H1 (cell line): ENCODE results near the gene CDHR2. TPM values are rescaled to one million over a fixed set of nuclear protein-coding genes. Genes with fewer than 3 reads are reported as not detected.

Experiments used
- CTCF ChIA-PET: fragments of 300-600 bp; sonication (Branson Sonifier 250); formaldehyde crosslinking; loops from one replicate; lab custom pipeline; 2021; ENCODE audit not compliant: partially characterized antibody; lab: Charles Lee
- POLR2A ChIA-PET: fragments of 300-600 bp; sonication (Branson Sonifier 250); formaldehyde crosslinking; loops from one replicate; lab custom pipeline; 2021; ENCODE audit warnings: inconsistent platforms; ENCODE audit not compliant: partially characterized antibody; lab: Charles Lee
- DNase-seq, 2 experiments: peaks; one replicate each; pipeline versions ENCODE4 v3.0.0 to v3.0.0-alpha.2; 2010 to 2022; ENCODE audit warnings: low spot score in 2 of 2, low read depth in 1 of 2, mixed read lengths in 1 of 2
- FAIRE-seq: peaks from 2 replicates; lab custom pipeline; 2011; peaks lifted over from hg19 to GRCh38; lab: Jason Lieb, UNC
- H2AFZ ChIP-seq: 2 replicates; pipeline ENCODE4 v1.8.1; 2012; ENCODE audit warnings: low read length, inconsistent platforms
- H2AK5ac ChIP-seq: 2 replicates; pipeline ENCODE4 v1.6.1; 2013; ENCODE audit warnings: low read depth, low read length
- H2BK120ac ChIP-seq: replicated peaks from 2 replicates; pipeline ENCODE3; 2013; ENCODE audit warnings: low read depth, low read length, inconsistent platforms
- H2BK12ac ChIP-seq: 2 replicates; pipeline ENCODE4 v1.6.1; 2013; ENCODE audit warnings: low read depth, low read length
- H2BK15ac ChIP-seq: 2 replicates; pipeline ENCODE4 v1.6.1; 2013; ENCODE audit warnings: low read length
- H2BK20ac ChIP-seq: 2 replicates; pipeline ENCODE4 v1.6.1; 2013; ENCODE audit warnings: low read length
- H2BK5ac ChIP-seq: 2 replicates; pipeline ENCODE4 v1.6.1; 2013; ENCODE audit warnings: low read depth, low read length
- H3K14ac ChIP-seq: 2 replicates; pipeline ENCODE4 v1.6.1; 2013; ENCODE audit warnings: inconsistent platforms; ENCODE audit not compliant: insufficient read length
- H3K18ac ChIP-seq: 2 replicates; pipeline ENCODE4 v1.6.1; 2013; ENCODE audit warnings: low read length; ENCODE audit errors: extremely low read depth
- H3K23ac ChIP-seq: 2 replicates; pipeline ENCODE4 v1.6.1; 2013; ENCODE audit warnings: inconsistent platforms; ENCODE audit not compliant: insufficient read length
- H3K23me2 ChIP-seq: 2 replicates; pipeline ENCODE4 v1.6.1; 2013; ENCODE audit warnings: low read depth, low read length
- H3K27ac ChIP-seq: 2 replicates; pipeline ENCODE4 v1.6.1; 2011; ENCODE audit warnings: low read depth, low read length, inconsistent platforms
- H3K27me3 ChIP-seq, 4 experiments: replicated peaks in 1 of 4; 1 replicate in 1 of 4; 2 replicates in 3 of 4; pipeline versions ENCODE4 v1.6.1 to v1.8.1; 2011 to 2013; ENCODE audit warnings: low read length in 3 of 4, mild to moderate bottlenecking in 3 of 4, inconsistent platforms in 2 of 4, mixed read lengths in 2 of 4, moderate library complexity in 1 of 4; ENCODE audit not compliant: control insufficient read depth in 3 of 4, insufficient read depth in 3 of 4; ENCODE audit errors: extremely low read depth in 1 of 4
- H3K36me3 ChIP-seq, 4 experiments: 2 replicates each; pipeline versions ENCODE4 v1.6.1 to v1.8.1; 2011 to 2013; ENCODE audit warnings: mild to moderate bottlenecking in 4 of 4, low read length in 3 of 4, moderate library complexity in 2 of 4, control low read depth in 1 of 4, inconsistent platforms in 1 of 4; ENCODE audit not compliant: insufficient read depth in 4 of 4, control insufficient read depth in 2 of 4
- H3K4ac ChIP-seq: replicated peaks from 2 replicates; pipeline ENCODE3; 2013; ENCODE audit warnings: low read length, low read depth, mixed read lengths, inconsistent platforms; ENCODE audit not compliant: insufficient read length
- H3K4me1 ChIP-seq, 4 experiments: replicated peaks in 1 of 4; 1 replicate in 1 of 4; 2 replicates in 3 of 4; pipeline versions ENCODE4 v1.6.1 to v1.8.1; 2011 to 2013; ENCODE audit warnings: low read length in 3 of 4, inconsistent platforms in 2 of 4, mixed read lengths in 1 of 4; ENCODE audit not compliant: insufficient read depth in 4 of 4, control insufficient read depth in 3 of 4
- H3K4me2 ChIP-seq, 2 experiments: 2 replicates each; pipeline versions ENCODE4 v1.6.1 to v1.8.1; 2011 to 2013; ENCODE audit warnings: low read depth in 2 of 2, low read length in 2 of 2, control low read depth in 1 of 2, inconsistent platforms in 1 of 2, mild to moderate bottlenecking in 1 of 2; ENCODE audit not compliant: insufficient read depth in 1 of 2
- H3K4me3 ChIP-seq, 4 experiments: fragments of 200-600, 300-600 bp in 1 of 4; sonication (generic), shearing (Covaris generic), sonication (Bioruptor Twin) in 1 of 4; 2 replicates each; pipeline versions ENCODE4 v1.5.1 to v1.8.1; 2011 to 2016; ENCODE audit warnings: low read length in 4 of 4, low read depth in 3 of 4, control low read depth in 2 of 4, inconsistent platforms in 2 of 4, mild to moderate bottlenecking in 2 of 4, mixed read lengths in 1 of 4, moderate library complexity in 1 of 4; ENCODE audit not compliant: insufficient read depth in 2 of 4; ENCODE audit errors: extremely low read depth in 1 of 4
- H3K56ac ChIP-seq: replicated peaks from 2 replicates; pipeline ENCODE3; 2013; ENCODE audit warnings: low read depth, mild to moderate bottlenecking, mixed read lengths, low read length, inconsistent platforms; ENCODE audit not compliant: insufficient read length
- H3K79me1 ChIP-seq: 2 replicates; pipeline ENCODE4 v1.6.1; 2013; ENCODE audit warnings: low read depth, low read length, control low read depth
- H3K79me2 ChIP-seq, 2 experiments: 2 replicates each; pipeline versions ENCODE4 v1.6.1 to v1.8.1; 2012 to 2013; ENCODE audit warnings: low read length in 2 of 2, mild to moderate bottlenecking in 2 of 2, inconsistent platforms in 1 of 2; ENCODE audit not compliant: insufficient read depth in 2 of 2, control insufficient read depth in 1 of 2
- H3K9ac ChIP-seq, 4 experiments: replicated peaks in 1 of 4; 1 replicate in 1 of 4; 2 replicates in 3 of 4; pipeline versions ENCODE4 v1.6.1 to v1.8.1; 2011 to 2013; ENCODE audit warnings: low read depth in 3 of 4, low read length in 3 of 4, control low read depth in 2 of 4, mild to moderate bottlenecking in 2 of 4, moderate library complexity in 2 of 4, inconsistent platforms in 1 of 4; ENCODE audit errors: extremely low read depth in 1 of 4
- H3K9me3 ChIP-seq, 2 experiments: 2 replicates each; pipeline versions ENCODE4 v1.6.1 to v1.8.1; 2012 to 2013; ENCODE audit warnings: mild to moderate bottlenecking in 2 of 2, moderate library complexity in 2 of 2, control low read depth in 1 of 2, inconsistent platforms in 1 of 2, low read depth in 1 of 2, low read length in 1 of 2, mixed read lengths in 1 of 2; ENCODE audit not compliant: insufficient read depth in 2 of 2
- H4K20me1 ChIP-seq, 2 experiments: replicated peaks in 1 of 2; 2 replicates each; pipeline versions ENCODE3 to v1.8.1; 2011 to 2013; ENCODE audit warnings: inconsistent platforms in 2 of 2, low read length in 2 of 2, mild to moderate bottlenecking in 1 of 2; ENCODE audit not compliant: insufficient read depth in 2 of 2, control insufficient read depth in 1 of 2
- H4K5ac ChIP-seq: 2 replicates; pipeline ENCODE4 v1.6.1; 2013; ENCODE audit warnings: low read length, low read depth, mixed read lengths, inconsistent platforms; ENCODE audit not compliant: insufficient read length
- H4K8ac ChIP-seq: 2 replicates; pipeline ENCODE4 v1.8.0; 2013; ENCODE audit warnings: mild to moderate bottlenecking, moderate library complexity, low read length, inconsistent platforms; ENCODE audit not compliant: insufficient read depth; ENCODE audit errors: extremely low read depth
- H4K91ac ChIP-seq: replicated peaks from 2 replicates; pipeline ENCODE3; 2013; ENCODE audit warnings: low read length, mixed read lengths, inconsistent platforms; ENCODE audit not compliant: insufficient read length
- CBX8 ChIP-seq: fragments of 300-800, 300-1000 bp; sonication (generic); IDR thresholded peaks from 2 replicates; pipeline ENCODE4 v1.7.1; 2016; ENCODE audit warnings: low read depth, low read length, borderline replicate concordance
- EZH2 ChIP-seq: fragments of 200-600 bp; sonication (generic); IDR thresholded peaks from 2 replicates; pipeline ENCODE4 v1.7.1; 2012; ENCODE audit warnings: low read depth, mild to moderate bottlenecking, moderate library complexity, low read length, inconsistent platforms; ENCODE audit not compliant: severe bottlenecking
- SIRT6 ChIP-seq: IDR thresholded peaks from one replicate; pipeline ENCODE4 v1.7.1; 2012; ENCODE audit warnings: low read length, inconsistent platforms
- YY1 ChIP-seq: IDR thresholded peaks from 2 replicates; pipeline ENCODE4 v1.6.1; 2011; ENCODE audit warnings: low read depth, mild to moderate bottlenecking, low read length
- WGBS, 2 experiments: shearing (Covaris generic) in 1 of 2; methylation state at CpG; one replicate each; pipeline versions ENCODE4 v1.1.6 to v1.1.7; 2013 to 2015; ENCODE audit warnings: low lambda C conversion rate in 2 of 2, mixed read lengths in 2 of 2, inconsistent platforms in 1 of 2, low coverage in 1 of 2, missing lambda C conversion rate in 1 of 2; ENCODE audit not compliant: insufficient replicate concordance in 2 of 2, insufficient coverage in 1 of 2, insufficient read length in 1 of 2; ENCODE audit errors: extremely low coverage in 1 of 2, missing lambda C conversion rate in 1 of 2; 5-methylcytosine and 5-hydroxymethylcytosine counted together
- polyA plus RNA-seq, 7 experiments: library from polyadenylated mRNA; depleted of rRNA in 3 of 7; stranded (reverse) in 5 of 7; unstranded in 2 of 7; fragments of >200 nt in 5 of 7; fragments of 200-250 nt in 2 of 7; gene quantifications; 1 replicate in 5 of 7; 2 replicates in 1 of 7; 4 replicates in 1 of 7; pipeline versions ENCODE4 v1.2.1 to v1.2.3, GENCODE V29; 2011 to 2013; ENCODE audit warnings: missing spikeins in 2 of 7, mixed read lengths in 2 of 7
- total RNA-seq: library from RNA; stranded (reverse); fragmentation: NEBNext Ultra II Directional; extraction: Animal tissue kit (Norgen Biotek cat#: 25700); gene quantifications from 2 replicates; pipeline ENCODE4 v1.2.1, GENCODE V29; 2021
- TF ChIP-seq, protein P1 (sequence below): IDR thresholded peaks from 2 replicates; pipeline ENCODE4 v1.6.1; 2012; ENCODE audit warnings: inconsistent platforms

Gene CDHR2
- total and polyA plus RNA-seq, 2 of the 8 experiments (the other 6 are each of a cell fraction or from before 2014, with no cell fraction given) = 0.02 to 0.43 TPM

DNA sequence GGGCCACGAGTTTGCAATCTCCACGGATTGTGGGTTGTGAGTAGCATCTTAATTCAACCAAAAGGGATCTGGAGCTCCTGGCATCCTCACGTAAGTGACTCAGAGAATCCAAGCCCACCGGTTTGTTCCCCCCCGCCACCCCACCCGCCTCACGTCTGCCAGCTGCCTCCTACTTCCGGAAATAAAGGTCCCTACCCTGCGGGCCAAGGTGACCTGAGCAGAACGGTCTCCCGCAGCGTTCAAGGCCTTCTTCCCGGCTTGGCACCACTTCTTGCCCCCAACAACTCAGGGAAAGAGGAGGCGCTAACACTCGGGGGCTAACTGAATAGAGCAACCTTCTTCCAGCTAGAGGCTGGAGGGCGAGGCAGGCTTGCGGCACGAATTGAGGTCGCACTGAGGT, 69.6 kb downstream of the CDHR2 start:
- CTCF ChIA-PET = interaction anchor here (1.4 to 1.5 kb wide), 2 partner anchors 12 to 40 kb away, joined by 3 read pairs; partner anchors contain the start of gene EIF4E1B
- no peaks in the 10 kb centered on the region for H3K79me1 ChIP-seq
- H3K56ac ChIP-seq = no peak overlapping the region
- TF ChIP-seq EZH2 (no peak), SIRT6 (no peak), CBX8 (no peak), YY1 (no peak)
- TF ChIP-seq, protein P1, sequence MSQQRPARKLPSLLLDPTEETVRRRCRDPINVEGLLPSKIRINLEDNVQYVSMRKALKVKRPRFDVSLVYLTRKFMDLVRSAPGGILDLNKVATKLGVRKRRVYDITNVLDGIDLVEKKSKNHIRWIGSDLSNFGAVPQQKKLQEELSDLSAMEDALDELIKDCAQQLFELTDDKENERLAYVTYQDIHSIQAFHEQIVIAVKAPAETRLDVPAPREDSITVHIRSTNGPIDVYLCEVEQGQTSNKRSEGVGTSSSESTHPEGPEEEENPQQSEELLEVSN = no peak
- TF ChIP-seq, all 59 proteins: peak for 0
- Histone ChIP-seq H3K79me2 (no peaks in the 10 kb centered on the region), H3K36me3 (no peaks in the 10 kb centered on the region), H2AK5ac (no peak overlapping the region), H4K5ac (no peak overlapping the region), H4K8ac (no peak overlapping the region), H3K23ac (no peak overlapping the region), H3K27me3 (peaks cover 9 to 47% (median 26%) of the 10 kb centered on the region in 4 experiments; a peak in 6 of 7 replicates), H4K20me1 (peaks cover 1 to 5% of the 10 kb centered on the region in 2 experiments), H3K23me2 (peaks cover 3% of the 10 kb centered on the region; the same call in 1 of the 2 replicates), H2BK120ac (no peak overlapping the region), H3K18ac (peak overlapping the region; percentile 68; the same call in 1 of the 2 replicates), H2BK5ac (no peak overlapping the region), H3K9me3 (peaks cover 0 to 6% of the 10 kb centered on the region in 2 experiments; a peak in 1 of 4 replicates), H2BK15ac (no peak overlapping the region), H3K27ac (no peak overlapping the region), H4K91ac (no peak overlapping the region), H2AFZ (no peak overlapping the region; the same call in 1 of the 2 replicates), H2BK12ac (no peak overlapping the region), H3K4me2 (peak overlapping the region; percentile 63 to 72), H3K14ac (no peak overlapping the region), H3K4me3 (peak overlapping the region in 3 of 4 experiments; percentile 19 to 41 (median 19); a peak in 3 of 8 replicates), H3K4me1 (peaks cover 0 to 13% (median 6%) of the 10 kb centered on the region in 4 experiments; a peak in 6 of 7 replicates), H3K4ac (no peak overlapping the region), H2BK20ac (no peak overlapping the region), H3K9ac (no peak overlapping the region)
- POLR2A ChIA-PET = interaction anchor here (1.6 kb wide), 1 partner anchor 82 kb away, joined by 3 read pairs; the partner anchor contains the start of gene RNF44
- DNase-seq (no peak), FAIRE-seq (no peak)
- 57% methylated on average over 17 of the region's 19 CpGs; no CpG with 5 or more reads in 1 of the 2 experiments for WGBS, 2 experiments
